ENCODE results near the gene MFAP4. TPM values are rescaled to one million over a fixed set of nuclear protein-coding genes. Genes with fewer than 3 reads are reported as not detected.

The MFAP4 gene
- total RNA-seq, 1 donor from 2014 or later = 85.8 TPM

- no peak for TF ChIP-seq CTCF (IDR thresholded peaks at IDR 0.05)
- DNase-seq (ENCODE audit: extremely low spot score, unreplicated experiment) = no peak
- H3K36me3 Mint-ChIP-seq (ENCODE audit: unreplicated experiment) = no peaks in the 10 kb centered on the region
- H3K4me1 Mint-ChIP-seq (ENCODE audit: unreplicated experiment) = no peaks in the 10 kb centered on the region
- H3K27me3 Mint-ChIP-seq (ENCODE audit: unreplicated experiment) = peaks cover 13% of the 10 kb centered on the region
- H3K4me3 Mint-ChIP-seq (ENCODE audit: unreplicated experiment) = no peak overlapping the region
- no peak overlapping the region for H3K27ac Mint-ChIP-seq (ENCODE audit: unreplicated experiment)
- H3K9me3 Mint-ChIP-seq (ENCODE audit: unreplicated experiment) = no peaks in the 10 kb centered on the region
Observed at GRCh38 chr17:19424934-19425868, 38.2 kb upstream of the MFAP4 start.

- DNase-seq (ENCODE audit: extremely low spot score, unreplicated experiment) = no peak
- Mint-ChIP-seq H3K9me3 (ENCODE audit: unreplicated experiment) (no peaks in the 10 kb centered on the region), H3K4me1 (ENCODE audit: unreplicated experiment) (no peaks in the 10 kb centered on the region)
Observed at GRCh38 chr17:19421926-19422325, 34.9 kb upstream of the MFAP4 start.

GRCh38 chr17:19421219-19421618 lies 34.2 kb upstream of the MFAP4 start:
- no peaks in the 10 kb centered on the region for H3K4me1 Mint-ChIP-seq (ENCODE audit: unreplicated experiment)
- TF ChIP-seq CTCF (IDR thresholded peaks at IDR 0.05) = no peak
- no peaks in the 10 kb centered on the region for H3K9me3 Mint-ChIP-seq (ENCODE audit: unreplicated experiment)
- DNase-seq (ENCODE audit: extremely low spot score, unreplicated experiment) = no peak
- no peaks in the 10 kb centered on the region for H3K36me3 Mint-ChIP-seq (ENCODE audit: unreplicated experiment)
- no peak overlapping the region for H3K4me3 Mint-ChIP-seq (ENCODE audit: unreplicated experiment)
- no peak overlapping the region for H3K27ac Mint-ChIP-seq (ENCODE audit: unreplicated experiment)
- H3K27me3 Mint-ChIP-seq (ENCODE audit: unreplicated experiment) = peaks cover 7% of the 10 kb centered on the region

More at GRCh38 chr17:19421926-19422325, 34.9 kb upstream of the MFAP4 start:
- H3K36me3 Mint-ChIP-seq (ENCODE audit: unreplicated experiment) = no peaks in the 10 kb centered on the region
- TF ChIP-seq CTCF (IDR thresholded peaks at IDR 0.05) = no peak
- no peak overlapping the region for H3K4me3 Mint-ChIP-seq (ENCODE audit: unreplicated experiment)
- H3K27ac Mint-ChIP-seq (ENCODE audit: unreplicated experiment) = no peak overlapping the region
- peaks cover 7% of the 10 kb centered on the region for H3K27me3 Mint-ChIP-seq (ENCODE audit: unreplicated experiment)

GRCh38 chr17:19418251-19418992 lies 31.4 kb upstream of the MFAP4 start:
- DNase-seq (ENCODE audit: extremely low spot score, unreplicated experiment) = no peak
- Mint-ChIP-seq H3K27ac (ENCODE audit: unreplicated experiment) (no peak overlapping the region), H3K4me1 (ENCODE audit: unreplicated experiment) (no peaks in the 10 kb centered on the region), H3K27me3 (ENCODE audit: unreplicated experiment) (peaks cover 7% of the 10 kb centered on the region), H3K9me3 (ENCODE audit: unreplicated experiment) (no peaks in the 10 kb centered on the region), H3K4me3 (ENCODE audit: unreplicated experiment) (no peak overlapping the region), H3K36me3 (ENCODE audit: unreplicated experiment) (no peaks in the 10 kb centered on the region)
- no peak for TF ChIP-seq CTCF (IDR thresholded peaks at IDR 0.05)

GRCh38 chr17:19417611-19418010 lies 30.6 kb upstream of the MFAP4 start:
- DNase-seq (ENCODE audit: extremely low spot score, unreplicated experiment) = no peak
- no peak overlapping the region for H3K4me3 Mint-ChIP-seq (ENCODE audit: unreplicated experiment)
- no peak for TF ChIP-seq CTCF (IDR thresholded peaks at IDR 0.05)
- H3K27me3 Mint-ChIP-seq (ENCODE audit: unreplicated experiment) = peaks cover 5% of the 10 kb centered on the region
- H3K4me1 Mint-ChIP-seq (ENCODE audit: unreplicated experiment) = no peaks in the 10 kb centered on the region
- H3K27ac Mint-ChIP-seq (ENCODE audit: unreplicated experiment) = no peak overlapping the region
- H3K9me3 Mint-ChIP-seq (ENCODE audit: unreplicated experiment) = no peaks in the 10 kb centered on the region
- no peaks in the 10 kb centered on the region for H3K36me3 Mint-ChIP-seq (ENCODE audit: unreplicated experiment)
